ENCODE results near the gene CD8B2.

The CD8B2 gene

DNA sequence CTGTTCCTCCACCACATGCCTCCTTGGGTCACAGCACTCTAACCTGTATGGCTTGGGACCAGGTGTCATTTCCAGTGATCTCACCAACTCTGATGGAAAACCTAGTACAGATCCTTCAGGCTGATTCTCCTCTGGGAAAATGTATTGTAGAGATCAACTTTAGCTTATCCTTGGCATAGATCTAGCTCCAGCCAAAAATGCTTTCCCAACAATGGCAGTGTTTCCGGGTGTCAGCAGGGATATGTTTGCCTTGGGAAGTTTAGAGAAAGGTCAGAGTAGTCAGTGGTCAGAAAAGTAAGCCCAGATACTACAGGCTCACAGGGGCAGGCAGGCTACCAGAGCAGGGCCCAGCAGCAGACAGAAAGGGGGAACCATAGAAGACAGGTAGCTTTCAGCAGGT is 73.6 kb downstream of the CD8B2 start:
- Histone ChIP-seq H3K4me1 (ENCODE audit: control insufficient read depth, insufficient read depth, low read length) (no peaks in the 10 kb centered on the region), H3K27ac (ENCODE audit: extremely low read depth, low read depth, low read length) (no peak overlapping the region), H3K4me3 (ENCODE audit: low read depth, low read length) (no peak overlapping the region), H3K36me3 (ENCODE audit: control insufficient read depth in 2 of 2, insufficient read depth in 1 of 2, low read length in 2 of 2) (no peaks in the 10 kb centered on the region), H3K9me3 (ENCODE audit: control insufficient read depth, insufficient read depth, low read depth, low read length) (no peaks in the 10 kb centered on the region; the same call in 1 of the 2 replicates)
- ChIA-PET POLR2A (no interaction called here), CTCF (interaction anchor here (7.2 kb wide), 1 partner anchor 21 kb away, joined by 91 read pairs; no protein-coding TSS in a partner anchor)
- no peak for TF ChIP-seq OVOL3 (tag by site-specific recombination; IDR thresholded peaks at IDR 0.05)
- TF ChIP-seq, protein P1, sequence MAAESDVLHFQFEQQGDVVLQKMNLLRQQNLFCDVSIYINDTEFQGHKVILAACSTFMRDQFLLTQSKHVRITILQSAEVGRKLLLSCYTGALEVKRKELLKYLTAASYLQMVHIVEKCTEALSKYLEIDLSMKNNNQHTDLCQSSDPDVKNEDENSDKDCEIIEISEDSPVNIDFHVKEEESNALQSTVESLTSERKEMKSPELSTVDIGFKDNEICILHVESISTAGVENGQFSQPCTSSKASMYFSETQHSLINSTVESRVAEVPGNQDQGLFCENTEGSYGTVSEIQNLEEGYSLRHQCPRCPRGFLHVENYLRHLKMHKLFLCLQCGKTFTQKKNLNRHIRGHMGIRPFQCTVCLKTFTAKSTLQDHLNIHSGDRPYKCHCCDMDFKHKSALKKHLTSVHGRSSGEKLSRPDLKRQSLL (tag by site-specific recombination; IDR thresholded peaks at IDR 0.05), result no peak

DNA sequence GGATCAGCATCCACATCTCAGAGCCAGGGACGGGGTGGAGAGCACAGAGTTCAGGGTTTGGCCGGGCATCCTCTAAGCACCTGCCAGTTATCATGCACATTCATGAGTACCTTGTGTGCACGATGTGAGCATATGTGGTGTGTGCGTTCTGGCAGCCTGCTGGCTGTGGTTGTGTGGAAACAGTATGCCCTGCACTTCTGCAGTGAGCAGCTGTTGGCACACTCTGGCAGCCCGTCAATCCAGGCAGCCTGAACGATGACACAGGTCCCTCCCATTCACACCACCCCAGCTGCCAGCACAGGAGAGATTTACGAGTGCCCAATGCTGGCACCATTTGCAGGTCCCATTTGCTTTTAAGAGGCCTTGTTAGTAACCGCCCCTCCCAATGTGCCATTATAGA is 74.2 kb downstream of the CD8B2 start:
- CTCF ChIA-PET, result interaction anchor here (2.1 to 7.2 kb wide), 3 partner anchors 8 to 20 kb away, joined by 12 to 91 read pairs (median 27); no protein-coding TSS in a partner anchor
- TF ChIP-seq ZNF785 (tag by site-specific recombination; IDR thresholded peaks at IDR 0.05) (no peak), ZNF664 (tag by site-specific recombination; IDR thresholded peaks at IDR 0.05) (no peak), ZNF571 (tag by site-specific recombination; IDR thresholded peaks at IDR 0.05) (no peak), ZNF555 (tag by site-specific recombination; conservative IDR thresholded peaks at IDR 0.05) (no peak), EGR2 (tag by site-specific recombination; IDR thresholded peaks at IDR 0.05; ENCODE audit: low read depth) (no peak), ZNF311 (tag by site-specific recombination; IDR thresholded peaks at IDR 0.05; ENCODE audit: borderline replicate concordance) (no peak), WT1 (tag by site-specific recombination; IDR thresholded peaks at IDR 0.05) (no peak), ZNF155 (tag by site-specific recombination; IDR thresholded peaks at IDR 0.05) (no peak), ZNF146 (tag by site-specific recombination; IDR thresholded peaks at IDR 0.05) (no peak), ZBTB21 (tag by site-specific recombination; IDR thresholded peaks at IDR 0.05) (no peak), ZSCAN23 (tag by site-specific recombination; IDR thresholded peaks at IDR 0.05) (no peak), REPIN1 (tag by site-specific recombination; IDR thresholded peaks at IDR 0.05; ENCODE audit: low read depth) (no peak), HOXC10 (CRISPR knock-in tag; IDR thresholded peaks at IDR 0.05) (no peak), ZNF211 (tag by site-specific recombination; IDR thresholded peaks at IDR 0.05; ENCODE audit: low read depth) (no peak), ZNF202 (tag by site-specific recombination; IDR thresholded peaks at IDR 0.05; ENCODE audit: borderline replicate concordance) (no peak), MYNN (tag by site-specific recombination; IDR thresholded peaks at IDR 0.05; ENCODE audit: borderline replicate concordance) (no peak), ZNF621 (tag by site-specific recombination; IDR thresholded peaks at IDR 0.05) (no peak)
- TF ChIP-seq, protein P2, sequence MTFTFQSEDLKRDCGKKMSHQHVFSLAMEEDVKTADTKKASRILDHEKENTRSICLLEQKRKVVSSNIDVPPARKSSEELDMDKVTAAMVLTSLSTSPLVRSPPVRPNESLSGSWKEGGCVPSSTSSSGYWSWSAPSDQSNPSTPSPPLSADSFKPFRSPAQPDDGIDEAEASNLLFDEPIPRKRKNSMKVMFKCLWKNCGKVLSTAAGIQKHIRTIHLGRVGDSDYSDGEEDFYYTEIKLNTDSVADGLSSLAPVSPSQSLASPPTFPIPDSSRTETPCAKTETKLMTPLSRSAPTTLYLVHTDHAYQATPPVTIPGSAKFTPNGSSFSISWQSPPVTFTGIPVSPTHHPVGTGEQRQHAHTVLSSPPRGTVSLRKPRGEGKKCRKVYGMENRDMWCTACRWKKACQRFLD (tag by site-specific recombination; IDR thresholded peaks at IDR 0.05), result no peak
- TF ChIP-seq, protein P3, sequence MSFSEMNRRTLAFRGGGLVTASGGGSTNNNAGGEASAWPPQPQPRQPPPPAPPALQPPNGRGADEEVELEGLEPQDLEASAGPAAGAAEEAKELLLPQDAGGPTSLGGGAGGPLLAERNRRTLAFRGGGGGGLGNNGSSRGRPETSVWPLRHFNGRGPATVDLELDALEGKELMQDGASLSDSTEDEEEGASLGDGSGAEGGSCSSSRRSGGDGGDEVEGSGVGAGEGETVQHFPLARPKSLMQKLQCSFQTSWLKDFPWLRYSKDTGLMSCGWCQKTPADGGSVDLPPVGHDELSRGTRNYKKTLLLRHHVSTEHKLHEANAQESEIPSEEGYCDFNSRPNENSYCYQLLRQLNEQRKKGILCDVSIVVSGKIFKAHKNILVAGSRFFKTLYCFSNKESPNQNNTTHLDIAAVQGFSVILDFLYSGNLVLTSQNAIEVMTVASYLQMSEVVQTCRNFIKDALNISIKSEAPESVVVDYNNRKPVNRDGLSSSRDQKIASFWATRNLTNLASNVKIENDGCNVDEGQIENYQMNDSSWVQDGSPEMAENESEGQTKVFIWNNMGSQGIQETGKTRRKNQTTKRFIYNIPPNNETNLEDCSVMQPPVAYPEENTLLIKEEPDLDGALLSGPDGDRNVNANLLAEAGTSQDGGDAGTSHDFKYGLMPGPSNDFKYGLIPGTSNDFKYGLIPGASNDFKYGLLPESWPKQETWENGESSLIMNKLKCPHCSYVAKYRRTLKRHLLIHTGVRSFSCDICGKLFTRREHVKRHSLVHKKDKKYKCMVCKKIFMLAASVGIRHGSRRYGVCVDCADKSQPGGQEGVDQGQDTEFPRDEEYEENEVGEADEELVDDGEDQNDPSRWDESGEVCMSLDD (tag by site-specific recombination; IDR thresholded peaks at IDR 0.05), result no peak
- TF ChIP-seq, protein P4, sequence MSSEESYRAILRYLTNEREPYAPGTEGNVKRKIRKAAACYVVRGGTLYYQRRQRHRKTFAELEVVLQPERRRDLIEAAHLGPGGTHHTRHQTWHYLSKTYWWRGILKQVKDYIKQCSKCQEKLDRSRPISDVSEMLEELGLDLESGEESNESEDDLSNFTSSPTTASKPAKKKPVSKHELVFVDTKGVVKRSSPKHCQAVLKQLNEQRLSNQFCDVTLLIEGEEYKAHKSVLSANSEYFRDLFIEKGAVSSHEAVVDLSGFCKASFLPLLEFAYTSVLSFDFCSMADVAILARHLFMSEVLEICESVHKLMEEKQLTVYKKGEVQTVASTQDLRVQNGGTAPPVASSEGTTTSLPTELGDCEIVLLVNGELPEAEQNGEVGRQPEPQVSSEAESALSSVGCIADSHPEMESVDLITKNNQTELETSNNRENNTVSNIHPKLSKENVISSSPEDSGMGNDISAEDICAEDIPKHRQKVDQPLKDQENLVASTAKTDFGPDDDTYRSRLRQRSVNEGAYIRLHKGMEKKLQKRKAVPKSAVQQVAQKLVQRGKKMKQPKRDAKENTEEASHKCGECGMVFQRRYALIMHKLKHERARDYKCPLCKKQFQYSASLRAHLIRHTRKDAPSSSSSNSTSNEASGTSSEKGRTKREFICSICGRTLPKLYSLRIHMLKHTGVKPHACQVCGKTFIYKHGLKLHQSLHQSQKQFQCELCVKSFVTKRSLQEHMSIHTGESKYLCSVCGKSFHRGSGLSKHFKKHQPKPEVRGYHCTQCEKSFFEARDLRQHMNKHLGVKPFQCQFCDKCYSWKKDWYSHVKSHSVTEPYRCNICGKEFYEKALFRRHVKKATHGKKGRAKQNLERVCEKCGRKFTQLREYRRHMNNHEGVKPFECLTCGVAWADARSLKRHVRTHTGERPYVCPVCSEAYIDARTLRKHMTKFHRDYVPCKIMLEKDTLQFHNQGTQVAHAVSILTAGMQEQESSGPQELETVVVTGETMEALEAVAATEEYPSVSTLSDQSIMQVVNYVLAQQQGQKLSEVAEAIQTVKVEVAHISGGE (tag by site-specific recombination; conservative IDR thresholded peaks at IDR 0.05; ENCODE audit: low read depth), result no peak
- Histone ChIP-seq H3K4me3 (ENCODE audit: low read depth, low read length) (no peak overlapping the region), H3K36me3 (ENCODE audit: control insufficient read depth in 2 of 2, insufficient read depth in 1 of 2, low read length in 2 of 2) (no peaks in the 10 kb centered on the region), H3K4me1 (ENCODE audit: control insufficient read depth, insufficient read depth, low read length) (no peaks in the 10 kb centered on the region), H3K27ac (ENCODE audit: extremely low read depth, low read depth, low read length) (no peak overlapping the region), H3K9me3 (ENCODE audit: control insufficient read depth, insufficient read depth, low read depth, low read length) (no peaks in the 10 kb centered on the region; the same call in 1 of the 2 replicates)
- POLR2A ChIA-PET, result no interaction called here
